ENCODE data around the gene FRMD8. TPM values are rescaled to one million over a fixed set of nuclear protein-coding genes. Genes with fewer than 3 reads are reported as not detected.

The FRMD8 gene
- total RNA-seq, 1 experiment from 2014 or later = 22.7 TPM

DNA sequence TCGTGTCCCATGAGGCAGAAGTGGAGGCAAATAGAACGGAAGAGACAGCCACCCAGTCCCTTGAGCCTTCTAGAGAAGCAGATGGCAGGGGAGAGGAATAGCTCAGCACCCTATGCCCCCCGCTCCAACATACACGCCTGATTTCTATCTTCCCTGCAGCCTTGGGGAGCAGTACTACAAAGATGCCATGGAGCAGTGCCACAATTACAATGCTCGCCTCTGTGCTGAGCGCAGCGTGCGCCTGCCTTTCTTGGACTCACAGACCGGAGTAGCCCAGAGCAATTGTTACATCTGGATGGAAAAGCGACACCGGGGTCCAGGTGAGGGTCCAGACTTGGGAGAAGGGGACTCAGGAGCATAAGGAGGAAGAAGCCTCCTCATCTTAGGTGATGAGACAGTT lies 46.2 kb upstream of the FRMD8 start:
- Histone ChIP-seq H2BK20ac (ENCODE audit: low read depth, low read length, poor library complexity, severe bottlenecking) (no peak overlapping the region), H2AK5ac (ENCODE audit: insufficient read length, low read length) (no peak overlapping the region), H2BK12ac (ENCODE audit: insufficient read length, low read depth, low read length) (no peak overlapping the region), H3K4ac (ENCODE audit: low read depth, low read length) (no peak overlapping the region), H3K18ac (ENCODE audit: insufficient read length, low read depth, low read length) (no peak overlapping the region), H3K79me1 (ENCODE audit: insufficient read depth, low read depth, low read length, poor library complexity, severe bottlenecking) (peaks cover 5% of the 10 kb centered on the region), H3K27ac (ENCODE audit: insufficient read length, low read depth, low read length) (no peak overlapping the region), H3K56ac (ENCODE audit: insufficient read length, low read depth, low read length) (no peak overlapping the region), H3K79me2 (ENCODE audit: insufficient read depth, low read length) (peaks cover 11% of the 10 kb centered on the region; the same call in 1 of the 2 replicates), H3K9ac (ENCODE audit: extremely low read depth, insufficient read length, low read length) (no peak overlapping the region), H3K4me1 (ENCODE audit: insufficient read depth, low read length) (no peaks in the 10 kb centered on the region), H3K23me2 (ENCODE audit: insufficient read length, low read depth, low read length, poor library complexity, severe bottlenecking) (no peaks in the 10 kb centered on the region), H3K27me3 (ENCODE audit: insufficient read depth, low read length) (no peaks in the 10 kb centered on the region), H2BK5ac (ENCODE audit: insufficient read length, low read length) (no peak overlapping the region), H4K8ac (replicated peaks; ENCODE audit: insufficient read length, low read depth, low read length) (no peak overlapping the region), H3K4me2 (ENCODE audit: insufficient read depth, insufficient read length, low read length) (no peak overlapping the region), H4K91ac (ENCODE audit: insufficient read length, low read depth, low read length) (no peak overlapping the region), H2BK15ac (ENCODE audit: low read depth, low read length) (no peak overlapping the region), H4K20me1 (ENCODE audit: control insufficient read depth, insufficient read depth, insufficient read length) (no peaks in the 10 kb centered on the region), H2BK120ac (ENCODE audit: low read depth, low read length, poor library complexity, severe bottlenecking) (no peak overlapping the region), H3K9me3 (ENCODE audit: control insufficient read depth, low read depth, low read length) (no peaks in the 10 kb centered on the region), H3K14ac (ENCODE audit: insufficient read depth, low read length) (no peak overlapping the region), H4K5ac (ENCODE audit: insufficient read length, low read depth, low read length) (no peak overlapping the region), H2AFZ (ENCODE audit: low read length) (no peak overlapping the region), H3K23ac (ENCODE audit: insufficient read length, low read depth, low read length) (no peak overlapping the region), H3T11ph (ENCODE audit: low read length) (no peak overlapping the region)
- peaks cover 26 to 69% (median 64%) of the 10 kb centered on the region in 3 experiments; a peak in 6 of 7 replicates for H3K36me3 Mint-ChIP-seq (ENCODE audit: insufficient read depth in 1 of 3, low read depth in 3 of 3)
- H3K27ac Mint-ChIP-seq = no peak overlapping the region
- H3K9me3 Mint-ChIP-seq = no peaks in the 10 kb centered on the region
- no peaks in the 10 kb centered on the region for H3K27me3 Mint-ChIP-seq (ENCODE audit: low read depth)
- DNase-seq = no peak
- TF ChIP-seq CTCF (conservative IDR thresholded peaks at IDR 0.05) = no peak
- WGBS (ENCODE audit: extremely low coverage, insufficient read length, low lambda C conversion rate) = no CpG with 5 or more reads among the region's 11 CpGs
- no peak overlapping the region for H3K4me3 Mint-ChIP-seq
- H3K4me1 Mint-ChIP-seq = peaks cover 3 to 5% of the 10 kb centered on the region in 2 experiments

Data from H9 (cell line).